Measurements from ENCODE around the gene CWF19L2. TPM values are rescaled to one million over a fixed set of nuclear protein-coding genes. Genes with fewer than 3 reads are reported as not detected.
A peak's percentile ranks its signal among the peaks of the same experiment; 100 is the strongest.
"Not testable (repeated sequence)": the region's sequence is repeated elsewhere in the genome, so short reads cannot be mapped to it uniquely, and the experiment has no call there.

The CWF19L2 gene
- total RNA-seq, 2 donors from 2014 or later, result 21.1 to 27.4 TPM

DNA sequence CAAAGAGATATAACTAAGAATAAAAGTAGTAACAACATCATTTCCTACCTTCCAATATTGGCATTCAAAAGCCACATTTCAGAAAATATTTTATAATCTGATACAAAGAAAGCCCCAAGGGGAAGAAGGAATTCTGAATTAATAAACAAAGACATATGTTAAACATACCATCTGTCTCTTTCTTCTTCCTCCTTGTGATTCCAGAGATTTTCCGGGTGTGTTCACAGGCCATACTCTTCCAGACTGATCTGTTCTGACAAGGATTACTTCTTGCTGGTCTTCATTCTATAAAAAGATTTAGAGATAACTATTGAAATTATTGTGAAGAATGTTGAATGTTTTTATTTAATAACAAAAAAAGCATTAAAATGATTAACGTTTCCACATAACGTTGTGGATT is 65.0 kb downstream of the CWF19L2 start:
- H3K9me3 Mint-ChIP-seq, result peaks cover 3% of the 10 kb centered on the region
- no peak for TF ChIP-seq CTCF (conservative IDR thresholded peaks at IDR 0.05)
- 93% methylated on average over 1 of the region's 3 CpGs; no CpG with 5 or more reads in 1 of the 2 experiments for WGBS, 2 experiments (ENCODE audit: insufficient coverage in 1 of 2, insufficient read length in 1 of 2)
- H3K4me1 Mint-ChIP-seq, result peaks cover 16% of the 10 kb centered on the region
- Histone ChIP-seq H3K4me3 (ENCODE audit: low read length) (no peak overlapping the region), H3K9me3 (ENCODE audit: control insufficient read depth, low read length) (no peaks in the 10 kb centered on the region), H3K27me3 (ENCODE audit: control insufficient read depth, insufficient read depth, low read length, poor library complexity, severe bottlenecking) (no peaks in the 10 kb centered on the region), H3K36me3 (ENCODE audit: control insufficient read depth, insufficient read depth, low read length) (peaks cover 32% of the 10 kb centered on the region), H3K4me1 (ENCODE audit: control insufficient read depth, insufficient read depth, low read length) (peaks cover 7% of the 10 kb centered on the region), H3K27ac (ENCODE audit: low read depth, low read length) (no peak overlapping the region), H3K9ac (ENCODE audit: extremely low read depth, low read length, poor library complexity, severe bottlenecking) (no peak overlapping the region)
- DNase-seq, result no peak
- H3K4me3 Mint-ChIP-seq, result no peak overlapping the region
- H3K36me3 Mint-ChIP-seq (ENCODE audit: low read depth), result peaks cover 41% of the 10 kb centered on the region
- no peak overlapping the region for H3K27ac Mint-ChIP-seq
- H3K27me3 Mint-ChIP-seq (ENCODE audit: insufficient read depth), result no peaks in the 10 kb centered on the region

- not testable (repeated sequence) for H3K4me1 ChIP-seq (ENCODE audit: control insufficient read depth, insufficient read depth, low read length); H3K27me3 Mint-ChIP-seq (ENCODE audit: insufficient read depth); H3K4me3 ChIP-seq (ENCODE audit: low read length); H3K4me1 Mint-ChIP-seq; H3K27me3 ChIP-seq (ENCODE audit: control insufficient read depth, insufficient read depth, low read length, poor library complexity, severe bottlenecking); H3K9ac ChIP-seq (ENCODE audit: extremely low read depth, low read length, poor library complexity, severe bottlenecking); H3K27ac Mint-ChIP-seq; H3K9me3 ChIP-seq (ENCODE audit: control insufficient read depth, low read length); DNase-seq; H3K9me3 Mint-ChIP-seq; H3K27ac ChIP-seq (ENCODE audit: low read depth, low read length); H3K4me3 Mint-ChIP-seq
- peaks cover 42% of the 10 kb centered on the region for H3K36me3 Mint-ChIP-seq (ENCODE audit: low read depth)
- H3K36me3 ChIP-seq (ENCODE audit: control insufficient read depth, insufficient read depth, low read length), result peaks cover 32% of the 10 kb centered on the region
- 97 to 100% methylated on average over 2 to 4 of the region's 4 CpGs for WGBS, 2 experiments (ENCODE audit: insufficient coverage in 1 of 2, insufficient read length in 1 of 2)
Measured at GRCh38 chr11:107390701-107391100, 66.9 kb downstream of the CWF19L2 start.

DNA sequence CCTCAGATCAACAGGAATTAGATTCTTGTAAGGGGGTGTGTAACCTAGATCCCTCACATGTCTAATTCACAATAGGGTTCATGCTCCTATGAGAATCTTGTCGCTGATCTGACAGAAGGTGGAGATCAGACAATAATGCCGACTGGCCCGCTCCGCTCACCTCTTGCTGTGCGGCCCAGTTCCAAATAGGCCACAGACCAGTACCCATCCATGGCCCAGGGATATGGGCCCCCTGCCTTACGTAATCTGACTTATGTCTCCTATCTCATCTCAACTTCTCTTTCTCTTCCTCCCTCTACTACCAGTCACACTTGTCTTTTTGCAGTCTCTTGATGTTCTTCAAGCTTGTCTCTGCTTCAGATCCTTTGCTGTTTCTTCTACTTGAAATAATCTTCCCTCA is 70.0 kb downstream of the CWF19L2 start:
- Mint-ChIP-seq H3K36me3 (ENCODE audit: low read depth) (peaks cover 34% of the 10 kb centered on the region), H3K9me3 (no peaks in the 10 kb centered on the region), H3K27me3 (ENCODE audit: insufficient read depth) (no peaks in the 10 kb centered on the region), H3K27ac (peak overlapping the region; percentile 36), H3K4me3 (no peak overlapping the region), H3K4me1 (no peaks in the 10 kb centered on the region)
- no peak overlapping the region for H3K4me3 ChIP-seq (ENCODE audit: low read length)
- H3K36me3 ChIP-seq (ENCODE audit: control insufficient read depth, insufficient read depth, low read length), result peaks cover 31% of the 10 kb centered on the region
- no peak overlapping the region for H3K9ac ChIP-seq (ENCODE audit: extremely low read depth, low read length, poor library complexity, severe bottlenecking)
- no peak overlapping the region for H3K27ac ChIP-seq (ENCODE audit: low read depth, low read length)
- no peaks in the 10 kb centered on the region for H3K4me1 ChIP-seq (ENCODE audit: control insufficient read depth, insufficient read depth, low read length)
- no peaks in the 10 kb centered on the region for H3K27me3 ChIP-seq (ENCODE audit: control insufficient read depth, insufficient read depth, low read length, poor library complexity, severe bottlenecking)
- no peaks in the 10 kb centered on the region for H3K9me3 ChIP-seq (ENCODE audit: control insufficient read depth, low read length)
- WGBS, 2 experiments (ENCODE audit: insufficient coverage in 1 of 2, insufficient read length in 1 of 2), result 82 to 86% methylated on average over 6 of the region's 6 CpGs
- DNase-seq, result no peak
- TF ChIP-seq CTCF (conservative IDR thresholded peaks at IDR 0.05), result no peak

GRCh38 chr11:107385361-107385981 is 72.2 kb downstream of the CWF19L2 start:
- Histone ChIP-seq H3K4me3 (ENCODE audit: low read length) (no peak overlapping the region), H3K4me1 (ENCODE audit: control insufficient read depth, insufficient read depth, low read length) (no peaks in the 10 kb centered on the region), H3K36me3 (ENCODE audit: control insufficient read depth, insufficient read depth, low read length) (peaks cover 14% of the 10 kb centered on the region), H3K9ac (ENCODE audit: extremely low read depth, low read length, poor library complexity, severe bottlenecking) (no peak overlapping the region), H3K9me3 (ENCODE audit: control insufficient read depth, low read length) (no peaks in the 10 kb centered on the region), H3K27ac (ENCODE audit: low read depth, low read length) (no peak overlapping the region), H3K27me3 (ENCODE audit: control insufficient read depth, insufficient read depth, low read length, poor library complexity, severe bottlenecking) (no peaks in the 10 kb centered on the region)
- no peak for TF ChIP-seq CTCF (conservative IDR thresholded peaks at IDR 0.05)
- 100% methylated on average over 1 of the region's 3 CpGs; no CpG with 5 or more reads in 1 of the 2 experiments for WGBS, 2 experiments (ENCODE audit: insufficient coverage in 1 of 2, insufficient read length in 1 of 2)
- H3K9me3 Mint-ChIP-seq, result no peaks in the 10 kb centered on the region
- no peak overlapping the region for H3K4me3 Mint-ChIP-seq
- H3K36me3 Mint-ChIP-seq (ENCODE audit: low read depth), result peaks cover 18% of the 10 kb centered on the region
- no peak overlapping the region for H3K27ac Mint-ChIP-seq
- no peaks in the 10 kb centered on the region for H3K4me1 Mint-ChIP-seq
- H3K27me3 Mint-ChIP-seq (ENCODE audit: insufficient read depth), result no peaks in the 10 kb centered on the region
- DNase-seq, result no peak
